Stimulated activated CD8-positive, alpha-beta memory T cell treated with anti-CD3 and anti-CD28 coated beads, Interleukin-12 subunit alpha, Interleukin-12 subunit beta, amount 100 ng/mL, for 24 hours (primary cell): Measurements from ENCODE around the gene PIGR.

ENCODE experiments used
- DNase-seq: peaks from one replicate; pipeline ENCODE4 v3.0.0-alpha.2; 2020; ENCODE audit errors: extremely low read depth

Gene PIGR

DNA sequence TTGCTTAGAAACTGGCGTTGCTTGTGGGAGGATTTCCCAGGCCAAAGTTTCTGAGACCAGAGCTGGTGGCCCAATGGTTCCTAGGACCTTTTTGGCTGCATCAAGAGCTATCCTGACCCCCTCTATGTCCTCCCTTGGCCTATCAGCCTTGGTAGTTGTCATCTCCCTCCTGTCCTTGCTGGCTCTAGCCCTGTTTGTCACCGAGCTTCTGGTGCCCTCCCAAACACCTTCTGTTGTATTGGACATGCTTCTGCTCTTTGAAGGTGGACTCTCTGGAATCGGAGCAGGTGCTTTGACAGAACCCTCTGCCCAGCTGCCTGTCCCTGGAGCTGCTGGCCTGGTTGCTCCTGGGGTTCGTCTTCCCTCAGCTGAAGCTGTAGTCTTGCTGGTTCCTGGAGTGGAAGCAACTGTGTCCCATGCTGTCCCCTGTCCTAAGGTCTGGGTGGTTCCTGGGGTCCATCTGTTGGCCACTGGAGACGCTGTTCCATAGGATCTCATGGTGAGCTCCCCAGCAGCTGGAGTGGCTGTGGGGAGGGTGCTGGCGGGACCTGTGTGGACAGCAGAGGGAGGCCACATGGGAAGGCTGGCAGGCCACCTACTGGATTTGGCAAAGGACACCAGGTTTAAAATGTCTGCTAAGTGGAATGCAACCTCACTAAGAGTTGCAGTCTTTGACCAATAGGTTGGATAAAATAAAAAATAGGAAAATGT is 14.6 kb upstream of the PIGR start:
- DNase-seq: no peak

DNA sequence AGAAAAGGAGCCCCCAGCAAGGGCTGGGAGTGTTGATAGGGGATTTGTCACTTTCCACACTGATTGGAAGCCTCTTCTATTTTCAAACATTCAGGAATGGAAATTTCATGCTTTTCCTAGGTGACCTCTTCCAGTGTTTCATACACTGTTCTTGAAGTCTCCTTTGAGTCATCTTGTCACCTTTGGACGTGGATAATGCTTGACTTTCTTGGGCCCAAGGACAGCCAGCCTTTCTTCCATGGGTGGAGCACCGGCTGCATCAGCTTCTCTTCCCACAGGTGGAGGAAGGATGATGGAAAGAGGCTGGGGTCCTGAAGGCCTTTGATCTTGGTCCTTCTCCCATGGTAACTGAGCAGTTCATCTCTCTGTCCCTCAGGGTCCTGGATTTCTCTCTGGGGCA is 11.9 kb upstream of the PIGR start:
- DNase-seq: no peak

DNA sequence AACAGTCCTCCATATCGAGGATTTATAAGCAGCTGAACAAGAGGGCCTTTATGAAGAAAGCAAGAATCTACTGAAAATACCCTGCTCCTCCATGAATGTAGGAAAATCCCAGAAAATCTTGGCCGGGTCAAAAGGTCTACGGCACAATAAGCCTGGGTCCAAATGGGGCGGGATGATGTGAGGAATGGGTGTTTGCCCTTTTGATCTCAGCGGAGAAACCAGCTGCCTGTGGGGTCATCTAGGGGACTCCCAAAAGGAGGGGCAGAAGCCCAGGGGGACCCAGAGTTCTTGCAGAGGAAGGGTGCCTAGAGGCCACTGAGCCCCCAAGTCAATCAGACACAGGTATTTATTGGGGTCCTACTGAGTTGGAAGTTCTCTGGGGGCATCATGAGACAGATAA is 11.4 kb upstream of the PIGR start:
- DNase-seq: no peak

DNA sequence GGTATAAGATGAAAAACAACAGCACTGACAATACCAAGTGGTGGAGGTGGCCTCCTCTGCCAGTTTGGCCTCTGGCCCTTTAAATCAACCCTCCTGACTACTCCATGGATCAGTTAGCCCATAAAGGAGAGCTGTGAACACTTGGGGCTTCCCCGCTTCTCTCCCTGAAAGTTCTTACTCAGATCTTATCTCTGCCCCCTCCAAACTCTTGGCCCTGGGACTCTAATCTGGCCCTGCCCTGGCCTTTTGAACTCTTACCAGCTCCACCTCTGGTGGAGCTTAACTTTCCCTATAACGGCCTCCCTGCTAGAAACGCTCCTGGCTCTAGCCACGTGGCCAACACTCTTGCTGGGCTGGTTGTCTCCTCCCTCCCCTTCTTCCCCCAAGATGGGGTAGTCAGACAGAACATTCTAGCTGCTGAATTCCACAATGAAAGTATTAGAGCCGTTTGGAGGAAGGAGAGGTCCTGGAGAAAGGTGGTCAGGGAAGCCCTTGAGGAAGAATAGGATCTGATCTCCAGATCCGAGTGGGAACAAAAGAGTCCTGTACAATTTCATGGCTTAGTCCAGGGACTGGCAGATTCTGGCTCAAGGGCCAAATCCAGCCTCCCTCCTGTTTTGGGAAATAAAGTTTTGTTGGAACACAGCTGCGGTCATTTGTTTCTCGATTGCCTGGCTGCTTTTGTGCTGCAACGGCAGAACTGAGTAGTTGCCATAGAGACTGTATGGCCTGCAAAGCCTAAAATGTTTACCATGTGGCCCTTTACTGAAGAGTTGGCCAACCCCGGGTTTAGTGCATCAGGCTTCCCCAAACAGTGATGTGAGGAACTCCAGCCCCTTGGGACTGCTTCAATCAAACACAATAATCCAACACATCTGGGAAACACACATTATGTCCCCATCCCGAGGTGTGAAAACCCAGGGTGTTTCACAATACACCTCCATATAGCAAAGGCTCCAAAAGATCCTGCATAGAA is 9.5 kb upstream of the PIGR start:
- DNase-seq: no peak

DNA sequence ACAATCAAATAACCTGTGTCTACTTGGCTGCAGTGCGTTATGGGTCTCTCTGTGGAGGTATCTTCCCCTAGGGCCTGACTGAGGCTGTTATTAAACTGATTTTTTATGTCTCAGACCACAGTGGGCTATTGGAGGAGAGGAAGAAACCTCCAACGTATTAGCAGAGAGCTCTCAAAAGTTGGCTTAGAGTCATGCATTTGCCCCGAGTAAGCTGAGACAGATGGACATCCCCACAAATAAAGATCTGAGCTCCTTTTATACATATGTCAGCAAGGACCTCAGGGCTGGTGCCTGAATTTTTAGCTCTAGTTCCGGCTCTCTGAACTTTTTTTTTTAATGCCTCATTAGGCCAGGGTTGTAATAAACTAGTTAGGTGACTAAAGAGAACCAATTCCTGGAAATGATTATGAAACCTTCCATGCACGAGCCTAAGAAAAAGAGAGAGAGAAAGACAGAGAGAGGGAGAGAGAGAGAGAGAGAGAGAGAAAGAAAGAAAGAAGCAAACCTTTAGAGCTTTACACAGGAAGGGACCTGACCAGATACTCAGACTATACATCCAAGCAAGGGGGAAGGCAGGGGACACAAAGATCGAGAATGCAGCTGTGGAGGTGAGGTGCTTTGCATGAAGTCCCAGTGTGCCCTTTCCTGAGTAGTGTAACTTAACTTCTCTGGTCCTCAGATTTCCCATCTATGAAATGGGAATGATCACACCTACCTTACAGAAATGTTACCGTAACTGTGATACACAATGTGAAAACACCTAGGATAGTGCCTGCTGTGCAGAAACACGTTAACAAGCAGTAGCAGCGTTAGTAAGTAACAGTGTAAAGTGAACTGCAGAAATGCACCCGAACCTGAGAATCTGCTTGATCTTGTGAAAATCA is 8.4 kb upstream of the PIGR start:
- no peak for DNase-seq

DNA sequence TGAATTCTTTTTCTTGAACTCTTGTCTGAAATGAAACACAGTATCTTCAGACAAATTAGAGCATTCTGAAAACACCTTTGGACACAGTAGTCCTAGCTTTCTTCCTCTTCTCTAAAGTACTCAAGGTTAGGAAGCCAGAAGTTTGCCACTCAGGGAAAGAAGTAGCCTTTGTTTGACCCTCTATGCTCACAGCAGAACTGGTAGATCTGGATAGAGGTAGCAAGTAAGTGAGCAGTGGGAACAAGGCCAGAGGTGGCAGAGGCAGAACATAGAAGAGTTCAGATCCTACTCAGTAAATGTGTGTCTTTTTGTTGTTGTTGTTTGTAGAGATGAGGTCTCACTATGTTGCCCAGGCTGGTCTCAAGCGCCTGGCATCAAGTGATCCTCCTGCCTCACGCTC is 7.4 kb upstream of the PIGR start:
- no peak for DNase-seq

DNA sequence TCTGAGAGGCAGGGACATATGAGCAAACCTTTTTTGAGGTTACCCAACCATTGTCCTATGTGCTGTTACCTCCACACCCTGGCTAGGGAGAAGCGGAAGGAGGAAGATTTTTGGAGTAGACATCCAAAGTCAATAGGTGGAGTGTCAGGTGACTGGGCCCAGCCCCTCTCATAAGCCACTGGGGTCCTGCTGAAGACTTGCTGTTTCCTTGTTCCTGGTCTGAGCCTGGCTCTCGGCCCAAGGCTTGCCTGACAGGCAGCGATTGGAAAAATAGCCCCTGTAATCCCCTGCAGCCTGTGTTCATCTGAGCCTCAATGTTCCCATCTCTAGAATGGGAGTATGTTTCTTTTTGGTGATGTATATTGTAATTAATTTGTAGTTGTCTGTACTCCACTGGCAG is 6.9 kb upstream of the PIGR start:
- DNase-seq: no peak

DNA sequence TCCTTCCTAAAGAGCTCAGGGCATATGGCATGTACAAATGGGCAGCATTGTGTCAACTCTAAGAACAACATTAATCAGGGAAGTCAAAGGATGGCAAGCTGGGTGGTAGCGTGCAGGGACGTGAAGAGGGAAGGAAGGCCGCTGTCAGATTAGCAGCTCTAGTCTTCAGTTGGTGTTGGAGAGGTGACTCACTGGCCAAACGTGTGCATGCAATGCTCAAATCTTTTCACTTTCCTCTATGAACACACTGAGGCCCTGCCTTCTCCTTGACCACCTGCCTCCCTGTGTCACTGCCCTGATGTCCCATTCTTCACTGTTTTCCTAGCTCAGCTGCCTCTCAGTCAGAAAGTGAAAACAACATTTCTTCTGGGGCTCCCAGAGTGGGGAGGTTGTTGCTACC is 5.9 kb upstream of the PIGR start:
- DNase-seq: no peak

DNA sequence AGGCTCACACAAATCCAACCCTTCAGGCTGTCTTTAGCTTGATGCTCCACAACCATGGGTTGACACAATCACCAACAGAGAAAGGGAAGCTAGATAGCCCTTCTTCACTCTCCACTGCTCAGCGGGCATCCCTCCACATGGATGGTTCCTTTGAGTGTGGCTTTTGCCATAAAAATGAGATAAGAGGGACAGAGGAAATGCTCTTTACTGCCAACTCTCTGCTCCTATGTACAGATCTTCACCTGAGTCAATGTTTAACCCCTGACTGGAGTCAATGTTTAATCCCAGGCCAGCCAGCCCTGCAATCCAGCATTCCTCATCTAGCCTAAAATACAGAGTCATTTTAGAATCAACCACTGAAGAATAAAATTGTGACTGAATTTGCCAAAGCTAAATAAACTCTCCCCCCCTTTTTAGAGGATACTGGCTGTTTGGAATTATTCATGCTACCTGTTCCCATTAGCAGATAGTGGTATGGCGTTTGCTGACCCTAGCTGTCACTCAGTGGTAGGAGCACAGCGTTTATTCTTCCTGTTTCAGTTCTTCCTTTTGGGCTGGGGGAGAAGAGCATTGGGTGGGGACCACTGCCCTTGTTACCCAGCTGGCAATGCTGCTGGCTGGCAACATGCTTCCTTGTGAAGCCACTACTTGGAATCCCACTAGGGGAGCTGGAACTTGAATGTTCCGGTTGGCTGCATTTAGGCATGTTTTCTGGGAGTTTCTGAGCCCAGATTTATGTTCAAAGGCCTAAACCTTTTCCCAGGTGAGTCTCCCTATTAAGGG is 5.2 kb upstream of the PIGR start:
- DNase-seq: no peak

DNA sequence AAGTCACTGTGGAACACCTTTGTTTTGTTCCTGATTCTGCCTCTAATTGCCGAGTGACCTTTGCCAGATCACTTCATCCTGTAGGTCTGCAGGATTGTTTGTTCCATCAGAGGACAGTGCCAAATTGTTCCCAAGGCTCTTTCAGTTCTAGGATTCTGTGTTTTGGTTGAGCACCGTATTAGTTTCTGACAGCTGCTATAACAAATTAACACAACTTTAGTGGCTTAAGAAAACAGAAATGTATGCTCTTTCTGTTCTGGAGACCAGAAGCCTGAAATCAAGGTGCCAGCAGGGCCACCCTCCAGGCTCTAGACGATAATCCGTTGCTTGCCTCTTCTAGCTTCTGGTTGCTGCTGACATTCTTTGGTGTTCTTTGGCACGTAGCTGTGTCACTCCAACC is 3.4 kb upstream of the PIGR start:
- no peak for DNase-seq

DNA sequence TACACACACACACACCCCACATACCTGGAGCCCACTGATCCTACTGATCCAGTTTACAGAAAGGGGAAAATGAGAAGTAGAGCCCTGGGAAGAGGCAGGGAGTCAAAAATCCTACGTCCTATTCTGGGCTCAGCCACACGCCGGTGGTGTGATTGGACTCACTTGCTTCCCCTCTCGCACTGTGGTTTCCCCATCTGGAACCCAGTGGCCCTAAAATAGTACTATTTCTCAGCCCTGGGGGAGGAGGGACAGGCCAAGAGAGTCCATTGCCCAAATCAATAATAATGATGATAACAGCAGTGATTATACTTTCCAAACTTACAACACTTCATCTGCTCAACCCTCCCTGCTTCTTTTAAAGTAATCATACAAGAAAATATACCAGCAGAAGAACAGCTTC is 2.9 kb upstream of the PIGR start:
- DNase-seq: no peak

DNA sequence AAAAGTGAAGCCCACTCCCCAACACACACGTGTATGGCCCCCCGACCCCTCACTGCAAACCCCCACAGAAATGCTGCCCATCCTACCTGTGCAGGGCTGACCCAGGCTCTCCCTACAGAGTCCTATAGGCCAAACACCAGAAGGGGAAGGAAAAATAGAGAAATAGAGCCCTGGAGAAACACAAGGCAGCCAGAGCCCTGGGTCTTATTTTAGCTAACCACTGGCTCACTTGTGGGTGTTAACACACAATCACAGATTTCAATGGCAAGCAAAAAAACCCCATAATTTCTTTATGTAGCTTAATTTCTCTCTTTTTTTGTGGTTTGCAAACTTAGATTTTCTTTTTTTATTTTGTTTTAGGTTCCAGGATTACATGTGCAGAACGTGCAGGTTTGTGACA is 989 bp upstream of the PIGR start:
- no peak for DNase-seq

DNA sequence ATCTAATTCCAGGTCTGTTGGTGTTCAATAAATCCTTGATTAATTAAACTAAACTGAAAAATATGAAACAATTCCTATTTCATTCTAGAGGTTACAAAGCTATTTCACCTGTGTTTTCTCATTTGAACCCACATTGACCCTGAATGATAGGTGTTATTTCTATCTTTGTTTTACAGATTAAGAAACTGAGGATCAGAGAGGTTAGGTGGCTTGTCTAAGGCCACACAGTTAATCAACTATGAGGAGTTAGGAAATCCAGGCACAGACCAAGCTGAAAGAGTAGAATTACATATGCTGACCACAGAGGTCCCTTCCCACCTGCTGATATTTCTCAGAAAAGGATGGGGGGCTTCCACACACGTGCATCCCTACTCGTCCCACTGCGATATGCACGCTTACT is 487 bp downstream of the PIGR start:
- no peak for DNase-seq

DNA sequence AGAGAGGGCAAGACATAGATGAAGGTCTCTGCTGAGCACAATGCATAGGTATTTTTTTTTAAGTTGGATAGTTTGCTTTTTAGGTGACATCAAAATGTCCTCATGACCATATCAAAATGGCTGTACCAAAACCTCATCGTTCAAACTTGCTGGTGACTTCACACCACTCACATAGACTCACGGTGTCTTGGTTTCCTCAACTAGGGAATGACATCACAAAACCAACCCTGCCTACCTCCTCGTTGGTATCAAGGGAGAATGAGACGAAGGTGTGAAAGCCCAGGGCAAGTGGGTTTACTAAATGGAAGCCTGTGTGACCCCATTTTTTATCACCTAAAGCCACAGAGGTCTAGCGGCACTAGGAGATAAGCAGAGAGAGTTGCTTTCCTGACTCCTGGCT is 1.6 kb downstream of the PIGR start:
- DNase-seq: no peak

DNA sequence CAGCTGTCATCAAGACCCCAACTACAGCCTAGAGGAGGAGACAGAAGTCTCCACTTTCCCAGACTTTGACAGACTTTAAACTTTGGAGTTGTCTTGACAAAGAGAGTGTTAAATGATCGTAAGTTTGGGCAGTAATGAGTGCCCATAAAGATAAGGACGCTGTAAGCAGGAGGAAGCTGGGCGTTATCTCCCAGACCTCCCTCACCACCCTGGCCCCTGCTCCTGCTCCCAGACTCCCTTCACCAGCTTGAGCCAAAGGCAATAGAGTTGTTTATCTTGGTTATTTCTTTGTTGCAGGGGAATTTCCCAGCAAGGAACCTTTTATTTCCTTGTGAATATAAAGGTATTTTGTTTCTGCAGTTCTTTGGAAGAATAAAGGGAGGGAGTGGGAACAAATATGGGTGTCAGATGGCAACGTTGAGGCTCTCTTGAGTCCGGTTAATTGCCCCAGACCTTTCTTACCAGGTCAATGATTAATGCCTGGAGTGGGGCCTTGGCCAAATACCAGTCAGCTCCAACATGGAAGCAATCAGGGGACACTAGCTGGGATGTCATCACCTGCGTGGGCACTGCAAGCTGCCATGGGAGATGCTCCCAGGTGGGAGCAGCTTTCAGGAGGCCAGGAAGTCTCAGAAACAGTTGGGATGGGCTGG is 4.4 kb downstream of the PIGR start:
- no peak for DNase-seq

DNA sequence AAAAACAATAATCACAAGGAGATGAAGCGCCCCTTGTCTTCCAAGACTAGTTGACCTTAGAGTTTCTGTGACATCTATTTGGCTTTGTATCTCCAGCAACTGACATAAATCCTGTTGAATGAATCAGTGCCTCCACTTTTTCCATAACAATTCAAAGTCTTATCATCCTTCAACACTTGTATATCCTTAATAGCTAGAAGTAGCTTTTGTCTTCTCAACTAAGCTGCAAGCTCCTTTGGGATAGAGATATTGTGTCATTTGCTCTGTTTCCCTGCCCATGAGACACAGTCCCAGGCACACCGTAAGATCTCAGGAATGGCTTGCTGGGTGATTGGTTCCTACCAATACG is 5.7 kb downstream of the PIGR start:
- no peak for DNase-seq

DNA sequence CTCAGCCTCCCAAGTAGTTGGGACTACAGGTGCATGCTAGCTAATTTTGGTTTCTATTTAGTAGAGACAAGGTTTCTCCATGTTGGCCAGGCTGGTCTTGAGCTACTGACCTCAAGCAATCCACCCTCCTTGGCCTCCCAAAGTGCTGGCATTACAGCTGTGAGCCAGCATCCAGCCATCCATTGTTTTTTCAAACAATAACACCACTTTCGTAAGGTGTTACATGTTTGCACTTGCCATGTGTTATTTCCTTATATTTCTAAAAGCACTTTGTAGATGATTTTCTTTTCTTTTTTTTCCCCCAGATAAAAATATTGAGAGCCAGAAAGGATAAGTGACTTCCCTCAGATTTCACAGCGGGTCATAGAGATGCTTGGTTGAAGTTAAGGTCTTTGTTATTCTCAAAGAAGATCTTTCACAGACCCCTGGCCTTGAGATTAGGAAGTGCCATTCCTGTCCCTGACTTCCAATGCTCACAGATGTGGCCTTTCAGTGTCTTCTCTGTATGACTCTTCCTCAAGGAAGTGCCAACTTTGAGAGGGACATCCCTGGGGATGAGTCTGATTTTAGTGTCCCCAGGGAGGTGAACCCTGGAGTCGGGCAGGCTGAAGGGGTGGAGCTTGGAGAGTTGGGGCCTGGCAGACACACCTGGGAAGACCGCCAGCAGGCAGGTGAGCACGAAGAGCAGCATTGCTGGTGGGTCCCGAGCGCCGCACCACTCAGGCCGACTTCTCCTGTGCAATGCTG is 6.3 kb downstream of the PIGR start:
- no peak for DNase-seq

DNA sequence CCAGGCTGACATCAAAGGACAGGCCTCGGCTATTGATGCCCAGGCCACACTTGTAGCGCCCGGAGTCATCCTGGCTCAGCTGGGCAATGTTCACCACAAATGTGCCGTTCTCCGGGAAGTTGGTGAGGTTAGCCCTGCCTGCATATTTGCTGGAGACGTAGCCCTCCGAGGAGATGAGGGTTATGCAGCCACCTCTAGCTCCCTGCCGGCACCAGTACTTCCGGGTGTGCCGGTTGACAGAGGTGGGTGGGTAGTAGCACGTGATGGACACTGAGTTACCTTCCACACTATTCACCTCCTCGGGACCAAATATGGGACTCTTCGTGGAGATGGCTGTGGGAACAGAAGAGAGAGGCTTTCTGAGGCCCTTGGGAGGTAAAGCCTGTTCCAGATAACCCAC is 7.1 kb downstream of the PIGR start:
- DNase-seq: no peak

DNA sequence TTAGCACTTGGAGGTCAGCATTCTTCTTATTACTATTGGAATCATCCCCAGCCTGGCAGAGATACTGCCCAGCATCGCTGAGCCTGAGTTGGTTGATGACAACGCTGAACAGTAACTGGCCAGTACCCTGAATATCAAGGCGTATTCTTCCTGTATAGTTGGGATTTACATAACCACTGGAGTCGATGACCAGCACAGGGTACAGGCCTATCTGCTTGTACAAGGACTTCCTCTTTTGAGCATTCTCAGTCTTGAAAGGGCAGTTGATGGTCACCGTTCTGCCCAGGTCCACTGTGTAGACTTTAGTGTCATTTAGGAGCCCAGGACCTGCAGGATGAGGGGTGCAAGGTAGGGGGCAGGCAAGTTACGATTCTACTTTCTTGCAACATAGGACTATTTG is 8.8 kb downstream of the PIGR start:
- no peak for DNase-seq

DNA sequence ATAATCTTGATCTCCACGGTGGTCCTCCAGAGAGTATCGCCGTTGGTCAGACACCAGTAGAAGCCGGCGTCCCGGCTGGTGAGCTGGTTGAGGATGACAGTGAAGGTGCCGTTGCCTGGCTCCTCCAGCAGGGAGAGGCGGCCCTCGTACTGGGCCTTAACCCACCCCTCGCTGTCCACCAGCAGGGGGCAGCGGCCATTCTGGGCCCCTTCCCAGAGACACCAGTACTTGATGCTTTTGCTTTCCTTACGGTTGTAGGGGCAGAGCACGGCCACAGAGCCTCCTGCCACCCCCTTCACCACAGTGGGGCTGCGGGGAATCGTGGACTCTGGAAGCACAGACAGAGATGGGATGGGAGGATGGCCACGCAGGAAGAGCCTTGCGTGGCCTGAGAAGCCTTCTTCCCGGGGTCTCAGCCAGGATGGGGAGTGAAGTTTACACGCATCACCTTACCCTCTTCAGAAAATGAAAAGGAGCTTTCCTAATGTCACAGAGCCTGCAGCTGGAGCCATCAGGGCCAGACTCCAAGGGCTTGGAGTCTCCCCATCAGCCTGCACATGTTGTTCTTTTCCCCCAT is 10.7 kb downstream of the PIGR start:
- DNase-seq: no peak
